CD4-positive, alpha-beta T cell (primary cell): ENCODE data around the gene PRKAR2B. TPM values are rescaled to one million over a fixed set of nuclear protein-coding genes. Genes with fewer than 3 reads are reported as not detected.

Experiments
- ATAC-seq: fragments of 200-7000 bp; cut with Tn5 transposase; one replicate; pipeline ENCODE4 v1.10.0; 2022; ENCODE audit warnings: mild to moderate bottlenecking; ENCODE audit not compliant: poor library complexity
- CTCF ChIA-PET: fragments of 350-600 bp; sonication (Branson Sonifier 250); formaldehyde crosslinking; loops from one replicate; lab custom pipeline; 2021; ENCODE audit warnings: antibody characterized with exemption, inconsistent platforms; lab: Charles Lee
- POLR2A ChIA-PET: fragments of 350-600 bp; sonication (Branson Sonifier 250); formaldehyde crosslinking; loops from one replicate; lab custom pipeline; 2021; ENCODE audit warnings: antibody characterized with exemption, inconsistent platforms; lab: Charles Lee
- DNase-seq, 14 experiments: peaks; one replicate each; pipeline ENCODE4 v3.0.0-alpha.2; 2013 to 2020; ENCODE audit warnings: mixed read lengths in 2 of 14
- H3K27ac ChIP-seq, 2 donors: one replicate each; pipeline versions ENCODE4 v1.5.1 to v1.7.0; 2013; ENCODE audit warnings: low read length in 2 of 2, low read depth in 1 of 2, mild to moderate bottlenecking in 1 of 2
- H3K27me3 ChIP-seq, 2 experiments: 1 replicate in 1 of 2; 2 replicates in 1 of 2; pipeline versions ENCODE4 v1.6.1 to v1.7.0; 2013; ENCODE audit warnings: low read length in 2 of 2, control low read depth in 1 of 2, mild to moderate bottlenecking in 1 of 2, moderate library complexity in 1 of 2; ENCODE audit not compliant: insufficient read depth in 2 of 2, control insufficient read depth in 1 of 2
- H3K36me3 ChIP-seq: one replicate; pipeline ENCODE4 v1.6.1; 2013; ENCODE audit warnings: low read length, control low read depth; ENCODE audit not compliant: insufficient read depth
- H3K4me1 ChIP-seq: one replicate; pipeline ENCODE4 v1.6.1; 2013; ENCODE audit warnings: low read length, control low read depth; ENCODE audit not compliant: insufficient read depth
- H3K4me3 ChIP-seq: one replicate; pipeline ENCODE4 v1.5.1; 2013; ENCODE audit warnings: mild to moderate bottlenecking, low read length, moderate library complexity
- H3K9me3 ChIP-seq, 2 experiments: 1 replicate in 1 of 2; 2 replicates in 1 of 2; pipeline versions ENCODE4 v1.6.1 to v1.7.0; 2013; ENCODE audit warnings: low read length in 2 of 2, mild to moderate bottlenecking in 2 of 2, control low read depth in 1 of 2, moderate library complexity in 1 of 2; ENCODE audit not compliant: control insufficient read depth in 1 of 2, insufficient read depth in 1 of 2
- H3K27ac Mint-ChIP-seq: one replicate; pipeline ENCODE4 v1.8.0; 2020; ENCODE audit warnings: mixed read lengths
- H3K27me3 Mint-ChIP-seq: one replicate; pipeline ENCODE4 v1.8.0; 2021; ENCODE audit warnings: mixed read lengths
- H3K36me3 Mint-ChIP-seq: one replicate; pipeline ENCODE4 v1.8.0; 2021; ENCODE audit warnings: low read depth, mixed read lengths
- H3K4me1 Mint-ChIP-seq: one replicate; pipeline ENCODE4 v1.8.0; 2021; ENCODE audit warnings: low read depth, mixed read lengths
- H3K4me3 Mint-ChIP-seq: one replicate; pipeline ENCODE4 v1.8.0; 2020; ENCODE audit warnings: mild to moderate bottlenecking, mixed read lengths
- H3K9me3 Mint-ChIP-seq: one replicate; pipeline ENCODE4 v1.8.0; 2020; ENCODE audit warnings: mixed read lengths
- CTCF ChIP-seq: fragments of 200-600 bp; IDR thresholded peaks from one replicate; pipeline ENCODE4 v1.8.0; 2022; ENCODE audit warnings: antibody characterized with exemption, mild to moderate bottlenecking
- intact Hi-C, 2 experiments: fragments of 100-400 bp; cut with DNase I in 1 of 2; cut with micrococcal nuclease in 1 of 2; formaldehyde crosslinking; loops; one replicate each; pipeline versions ENCODE4 v1.15.1 to v1.9.0; 2023 to 2025; cut with DNase I, micrococcal nuclease
- total RNA-seq, 174 experiments: library from RNA in 2 of 174; stranded (reverse) in 2 of 174; gene quantifications; one replicate each; pipeline ENCODE4 v1.2.3 and lab custom pipeline; 2021 to 2026

The PRKAR2B gene
- total RNA-seq, 2 experiments from 2014 or later, result 0.41 to 0.42 TPM

- Mint-ChIP-seq H3K4me1 (no peaks in the 10 kb centered on the region), H3K27me3 (peaks cover 5% of the 10 kb centered on the region), H3K9me3 (no peaks in the 10 kb centered on the region), H3K36me3 (no peaks in the 10 kb centered on the region), H3K4me3 (no peak overlapping the region), H3K27ac (no peak overlapping the region)
- Histone ChIP-seq H3K4me1 (no peaks in the 10 kb centered on the region), H3K36me3 (no peaks in the 10 kb centered on the region), H3K27ac (no peak overlapping the region), H3K4me3 (no peak overlapping the region), H3K9me3 (no peaks in the 10 kb centered on the region), H3K27me3 (no peaks in the 10 kb centered on the region)
- intact Hi-C loops, result no loop called here
- ChIA-PET POLR2A (no interaction called here), CTCF (no interaction called here)
- no peak for TF ChIP-seq CTCF
- no peak for ATAC-seq
- no peak for DNase-seq
Measured at GRCh38 chr7:107071129-107071528, 26.6 kb downstream of the PRKAR2B start.

- no peak for TF ChIP-seq CTCF
- DNase-seq, result no peak
- CTCF ChIA-PET, result no interaction called here
- Histone ChIP-seq H3K36me3 (no peaks in the 10 kb centered on the region), H3K9me3 (no peaks in the 10 kb centered on the region), H3K27me3 (no peaks in the 10 kb centered on the region), H3K4me1 (no peaks in the 10 kb centered on the region), H3K4me3 (no peak overlapping the region), H3K27ac (no peak overlapping the region)
- ATAC-seq, result no peak
- no peak overlapping the region for H3K27ac Mint-ChIP-seq
- intact Hi-C loops, result no loop called here
- H3K27me3 Mint-ChIP-seq, result peaks cover 5% of the 10 kb centered on the region
- H3K4me3 Mint-ChIP-seq, result no peak overlapping the region
- no peaks in the 10 kb centered on the region for H3K36me3 Mint-ChIP-seq
- POLR2A ChIA-PET, result no interaction called here
- no peaks in the 10 kb centered on the region for H3K9me3 Mint-ChIP-seq
- H3K4me1 Mint-ChIP-seq, result no peaks in the 10 kb centered on the region
Measured at GRCh38 chr7:107072133-107072532, 27.6 kb downstream of the PRKAR2B start.

- Histone ChIP-seq H3K9me3 (no peaks in the 10 kb centered on the region), H3K4me3 (no peak overlapping the region), H3K27me3 (no peaks in the 10 kb centered on the region), H3K27ac (no peak overlapping the region), H3K4me1 (no peaks in the 10 kb centered on the region), H3K36me3 (no peaks in the 10 kb centered on the region)
- DNase-seq (no peak), ATAC-seq (no peak)
- Mint-ChIP-seq H3K27ac (no peak overlapping the region), H3K27me3 (no peaks in the 10 kb centered on the region), H3K9me3 (no peaks in the 10 kb centered on the region), H3K4me1 (no peaks in the 10 kb centered on the region), H3K36me3 (no peaks in the 10 kb centered on the region), H3K4me3 (no peak overlapping the region)
- TF ChIP-seq CTCF, result no peak
- ChIA-PET CTCF (no interaction called here), POLR2A (no interaction called here)
- intact Hi-C loops, result no loop called here
Measured at GRCh38 chr7:107075863-107076574, 31.5 kb downstream of the PRKAR2B start.
